SW480 (cell line): ENCODE results near the gene DOC2A.
"Not testable (repeated sequence)": the region's sequence is repeated elsewhere in the genome, so short reads cannot be mapped to it uniquely, and the experiment has no call there.

Source experiments
- DNase-seq: peaks from one replicate; pipeline ENCODE4 v3.0.0-alpha.2; 2016; ENCODE audit warnings: low spot score

DOC2A gene

GRCh38 chr16:29972992-29973383 is 37.8 kb downstream of the DOC2A start:
- no peak for DNase-seq

DNA sequence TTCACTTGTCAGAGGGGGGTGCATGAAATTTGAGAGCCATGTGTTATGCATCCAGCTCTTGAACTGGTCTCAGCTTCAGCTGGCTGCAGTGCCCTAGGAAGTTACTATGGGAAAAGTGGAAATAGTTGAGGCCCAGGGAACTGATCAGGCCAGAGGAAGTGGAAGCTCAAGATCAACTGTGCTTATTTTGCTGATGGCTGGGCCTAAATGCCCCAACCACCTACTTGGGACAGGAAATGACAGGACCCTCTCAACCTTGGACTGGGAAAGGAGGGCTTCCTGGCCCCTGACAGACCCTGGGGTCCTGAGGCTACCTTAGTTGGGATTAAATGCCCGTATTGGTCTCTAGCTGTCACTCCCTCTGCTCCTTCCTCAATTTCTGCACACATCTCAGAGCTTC is 38.3 kb downstream of the DOC2A start:
- no peak for DNase-seq

DNA sequence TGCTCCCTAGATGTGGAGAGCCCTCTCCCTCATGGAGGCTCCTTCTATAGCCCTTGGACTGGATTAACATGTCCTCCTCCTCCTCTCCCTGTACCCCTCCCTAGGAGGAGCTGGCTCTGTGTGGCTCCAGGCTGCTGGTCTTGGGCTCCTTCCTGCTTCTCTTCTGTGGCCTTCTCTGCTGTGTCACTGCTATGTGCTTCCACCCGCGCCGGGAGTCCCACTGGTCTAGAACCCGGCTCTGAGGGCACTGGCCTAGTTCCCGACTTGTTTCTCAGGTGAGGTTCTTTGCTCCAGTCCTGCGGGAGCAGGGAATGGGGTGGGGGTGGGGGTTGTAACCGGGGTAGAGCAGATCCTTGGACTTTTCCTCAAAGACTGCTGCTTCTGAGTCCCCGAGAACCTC is 39.5 kb downstream of the DOC2A start:
- no peak for DNase-seq

GRCh38 chr16:29968205-29968604 is 42.6 kb downstream of the DOC2A start:
- no peak for DNase-seq

DNA sequence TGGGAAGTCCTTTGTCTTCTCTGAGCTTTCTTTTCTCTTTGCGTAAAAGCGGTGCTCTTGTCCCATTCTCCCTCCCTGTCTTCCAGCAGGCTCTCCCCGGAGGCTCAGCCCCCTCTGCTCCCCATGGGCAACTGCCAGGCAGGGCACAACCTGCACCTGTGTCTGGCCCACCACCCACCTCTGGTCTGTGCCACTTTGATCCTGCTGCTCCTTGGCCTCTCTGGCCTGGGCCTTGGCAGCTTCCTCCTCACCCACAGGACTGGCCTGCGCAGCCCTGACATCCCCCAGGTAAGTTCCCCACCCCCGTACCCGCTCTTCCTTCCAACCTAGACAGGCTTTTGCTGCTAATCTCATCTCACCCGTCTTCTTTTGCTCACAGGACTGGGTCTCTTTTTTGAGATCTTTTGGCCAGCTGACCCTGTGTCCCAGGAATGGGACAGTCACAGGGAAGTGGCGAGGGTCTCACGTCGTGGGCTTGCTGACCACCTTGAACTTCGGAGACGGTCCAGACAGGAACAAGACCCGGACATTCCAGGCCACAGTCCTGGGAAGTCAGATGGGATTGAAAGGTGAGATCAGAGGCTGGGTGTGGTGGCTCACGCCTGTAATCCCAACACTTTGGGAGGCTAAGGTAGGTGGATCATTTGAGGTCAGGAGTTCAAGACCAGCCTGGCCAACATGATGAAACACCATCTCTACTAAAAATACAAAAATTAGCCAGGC is 47.6 kb downstream of the DOC2A start:
- DNase-seq, result no peak

DNA sequence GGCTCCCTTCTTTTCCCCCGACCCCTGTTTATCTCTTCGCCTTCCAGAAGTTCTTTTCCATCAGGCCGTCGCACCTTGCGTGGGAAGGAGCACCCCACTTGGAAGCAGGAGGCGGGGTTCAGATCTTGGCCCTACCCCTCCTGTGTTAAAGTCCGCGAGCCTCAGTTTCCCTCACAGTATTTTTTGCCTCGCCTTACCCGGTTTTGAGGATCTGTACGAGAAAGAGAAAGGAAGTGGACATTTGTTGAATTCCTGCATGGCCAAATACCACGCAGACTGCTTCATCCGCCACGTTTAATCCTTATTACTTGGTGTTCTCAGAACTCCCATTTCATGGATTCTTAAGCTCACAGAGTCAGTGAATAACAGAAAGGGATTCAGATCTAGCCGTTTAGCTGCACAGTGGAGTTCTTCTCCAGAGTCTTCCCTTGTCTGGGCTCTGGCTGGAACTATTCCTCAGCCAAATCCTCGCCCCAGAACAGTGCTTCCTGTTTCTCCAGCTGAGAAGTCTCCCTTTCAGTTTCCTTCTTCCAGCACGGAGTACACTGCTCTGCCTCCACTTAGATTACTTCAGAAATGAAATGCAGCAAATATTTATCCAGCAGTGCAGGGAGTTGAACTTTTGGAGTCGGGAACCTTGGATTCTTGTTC is 48.4 kb downstream of the DOC2A start:
- DNase-seq, result no peak

DNA sequence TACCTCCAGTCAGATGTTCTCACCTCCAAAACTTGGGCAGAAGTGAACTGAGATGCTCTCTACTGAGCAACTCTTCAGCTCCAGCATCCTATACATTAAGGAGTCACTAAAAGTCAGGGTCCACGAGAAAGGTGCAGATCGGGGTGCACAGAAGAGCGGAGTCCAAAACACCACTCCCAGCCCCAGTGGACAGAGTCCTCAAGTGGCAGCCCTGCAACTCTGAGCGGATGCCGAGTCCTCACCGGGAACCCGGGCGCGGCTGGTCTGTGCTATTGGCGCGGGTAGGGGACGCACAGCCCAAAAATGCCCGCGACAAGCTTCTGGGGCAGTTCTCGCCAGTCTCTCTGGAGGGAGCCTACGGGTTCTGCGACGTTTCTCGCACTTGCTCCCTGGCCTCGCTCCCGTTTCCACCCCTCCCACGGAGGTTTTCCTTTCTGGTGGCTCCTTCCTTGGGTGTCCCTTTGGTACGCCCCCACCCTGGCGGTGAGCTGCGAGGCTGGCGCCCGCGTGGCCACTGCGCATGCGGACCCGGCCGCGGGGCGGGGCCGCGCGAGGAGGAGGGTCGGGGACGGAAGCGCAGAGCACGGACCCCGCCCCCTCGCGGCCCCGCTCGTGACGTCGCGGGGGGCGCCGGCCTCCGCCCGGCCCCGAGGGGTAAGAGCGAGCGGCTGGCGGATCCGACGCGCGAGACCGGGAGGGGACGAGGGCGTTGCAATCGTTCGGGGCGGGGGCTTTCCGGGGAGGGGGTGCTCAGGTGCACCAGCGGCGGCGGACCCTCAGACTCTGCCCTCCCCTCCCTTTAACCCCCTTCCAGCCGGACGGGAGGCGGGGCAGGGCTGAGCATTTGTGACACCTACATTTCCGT is 49.1 kb downstream of the DOC2A start, which contains the start of gene TMEM219:
TSS of gene TMEM219 (plus strand) at position 601 of the 865 bp plus-strand sequence. CDS start 1,065 bp downstream, outside the sequence.
- peak; percentile 78 for DNase-seq

- no peak for DNase-seq
These were observed 49.7 kb downstream of the DOC2A start for GRCh38 chr16:29961127-29961478.

DNA sequence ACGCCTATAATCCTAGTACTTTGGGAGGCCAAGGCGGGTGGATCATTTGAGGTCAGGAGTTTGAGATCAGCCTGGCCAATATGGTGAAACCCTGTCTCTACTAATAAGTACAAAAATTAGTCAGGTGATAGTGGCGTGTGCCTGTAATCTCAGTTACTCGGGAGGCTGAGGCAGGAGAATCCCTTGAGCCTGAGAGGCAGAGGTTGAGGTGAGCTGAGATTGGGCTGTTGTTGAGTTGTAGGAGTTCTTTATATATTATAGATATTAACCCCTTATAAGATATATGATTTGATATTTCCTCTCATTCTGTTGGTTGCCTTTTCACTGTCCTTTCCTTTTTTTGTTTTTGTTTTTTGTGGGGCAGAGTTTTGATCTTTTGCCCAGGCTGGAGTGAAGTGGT is 51.0 kb downstream of the DOC2A start:
- DNase-seq, result not testable (repeated sequence)

DNA sequence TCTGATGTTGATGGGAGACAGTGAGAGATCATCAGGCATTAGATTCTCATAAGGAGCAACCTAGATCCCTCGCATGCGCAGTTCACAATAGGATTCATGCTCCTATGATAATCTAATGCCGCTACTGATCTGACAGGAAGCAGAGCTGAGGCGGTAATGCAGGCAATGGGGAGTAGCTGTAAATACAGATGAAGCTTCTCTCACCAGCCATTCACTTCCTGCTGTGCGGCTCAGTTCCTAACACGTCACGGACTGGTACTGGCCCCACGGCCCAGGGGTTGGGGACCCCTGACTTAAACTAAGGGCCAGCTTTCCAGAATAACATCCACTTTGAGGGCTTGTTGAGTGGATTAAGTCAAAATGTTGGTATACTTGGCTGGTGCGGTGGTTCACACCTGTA is 51.5 kb downstream of the DOC2A start:
- no peak for DNase-seq

- DNase-seq, result no peak
These were observed 52.1 kb downstream of the DOC2A start for GRCh38 chr16:29958756-29959155.
